ENCODE measurements around the gene PHTF1. TPM values are rescaled to one million over a fixed set of nuclear protein-coding genes. Genes with fewer than 3 reads are reported as not detected.

Gene PHTF1
- polyA plus RNA-seq (ENCODE audit: insufficient read length in 4 of 4), result 10 to 100 TPM; 23.3 to 24.8 (median 23.9) TPM

GRCh38 chr1:113759333-113760101 lies at the start of gene PHTF1:
Gene PHTF1 (minus strand): TSS chr1:113759486. CDS start chr1:113758703, 783 bp downstream.
- peak; percentile 38 to 69 (median 46) for DNase-seq (ENCODE audit: low read depth in 4 of 4, low spot score in 3 of 4)

- no peak for DNase-seq (ENCODE audit: low read depth in 4 of 4, low spot score in 3 of 4)
Observed at GRCh38 chr1:113808450-113809195, 49.3 kb upstream of the PHTF1 start.

- no peak for DNase-seq (ENCODE audit: low read depth in 4 of 4, low spot score in 3 of 4)
Observed at GRCh38 chr1:113805639-113806038, 46.4 kb upstream of the PHTF1 start.

- DNase-seq (ENCODE audit: low read depth in 4 of 4, low spot score in 3 of 4), result no peak
Observed at GRCh38 chr1:113805256-113805531, 45.9 kb upstream of the PHTF1 start.

- DNase-seq (ENCODE audit: low read depth in 4 of 4, low spot score in 3 of 4), result no peak
Observed at GRCh38 chr1:113804421-113805255, 45.4 kb upstream of the PHTF1 start.

GRCh38 chr1:113802367-113803007 lies 43.2 kb upstream of the PHTF1 start:
- no peak for DNase-seq (ENCODE audit: low read depth in 4 of 4, low spot score in 3 of 4)

GRCh38 chr1:113800487-113800886 lies 41.2 kb upstream of the PHTF1 start:
- DNase-seq (ENCODE audit: low read depth in 4 of 4, low spot score in 3 of 4), result no peak

GRCh38 chr1:113797472-113797871 lies 38.2 kb upstream of the PHTF1 start:
- DNase-seq (ENCODE audit: low read depth in 4 of 4, low spot score in 3 of 4), result no peak

GRCh38 chr1:113793878-113794834 lies 34.9 kb upstream of the PHTF1 start:
- DNase-seq (ENCODE audit: low read depth in 4 of 4, low spot score in 3 of 4), result peak in 1 of 4 donors; percentile 8

GRCh38 chr1:113792986-113793385 lies 33.7 kb upstream of the PHTF1 start:
- DNase-seq (ENCODE audit: low read depth in 4 of 4, low spot score in 3 of 4), result no peak

- DNase-seq (ENCODE audit: low read depth in 4 of 4, low spot score in 3 of 4), result no peak
Observed at GRCh38 chr1:113792471-113792870, 33.2 kb upstream of the PHTF1 start.

GRCh38 chr1:113788802-113789201 lies 29.5 kb upstream of the PHTF1 start:
- DNase-seq (ENCODE audit: low read depth in 4 of 4, low spot score in 3 of 4), result no peak

GRCh38 chr1:113787663-113788062 lies 28.4 kb upstream of the PHTF1 start:
- no peak for DNase-seq (ENCODE audit: low read depth in 4 of 4, low spot score in 3 of 4)

- DNase-seq (ENCODE audit: low read depth in 4 of 4, low spot score in 3 of 4), result no peak
Observed at GRCh38 chr1:113786069-113786468, 26.8 kb upstream of the PHTF1 start.

GRCh38 chr1:113784104-113784779 lies 25.0 kb upstream of the PHTF1 start:
- DNase-seq (ENCODE audit: low read depth in 4 of 4, low spot score in 3 of 4), result no peak

- DNase-seq (ENCODE audit: low read depth in 4 of 4, low spot score in 3 of 4), result no peak
Observed at GRCh38 chr1:113783254-113784103, 24.2 kb upstream of the PHTF1 start.

- no peak for DNase-seq (ENCODE audit: low read depth in 4 of 4, low spot score in 3 of 4)
Observed at GRCh38 chr1:113782406-113782805, 23.1 kb upstream of the PHTF1 start.
